ENCODE data around the gene EOMES. TPM values are rescaled to one million over a fixed set of nuclear protein-coding genes. Genes with fewer than 3 reads are reported as not detected.

The EOMES gene
- polyA plus RNA-seq, 12 donors: 0.20 to 1.2 (median 0.33) TPM; not detected in 2

GRCh38 chr3:27720899-27721716, 1.0 kb downstream of the EOMES start:
- no peak for DNase-seq

- DNase-seq: no peak
Measured at GRCh38 chr3:27719314-27720003, 2.7 kb downstream of the EOMES start.

GRCh38 chr3:27718459-27718858, 3.7 kb downstream of the EOMES start:
- DNase-seq: no peak

- DNase-seq: no peak
Measured at GRCh38 chr3:27717200-27717852, 4.8 kb downstream of the EOMES start.

- DNase-seq: no peak
Measured at GRCh38 chr3:27716309-27716708, 5.8 kb downstream of the EOMES start.

- no peak for DNase-seq
Measured at GRCh38 chr3:27715863-27716262, 6.3 kb downstream of the EOMES start.

- no peak for DNase-seq
Measured at GRCh38 chr3:27715454-27715806, 6.7 kb downstream of the EOMES start.

GRCh38 chr3:27714692-27715453, 7.2 kb downstream of the EOMES start:
- DNase-seq: no peak

GRCh38 chr3:27714146-27714526, 8.0 kb downstream of the EOMES start:
- no peak for DNase-seq

- DNase-seq: no peak
Measured at GRCh38 chr3:27713435-27714145, 8.5 kb downstream of the EOMES start.

GRCh38 chr3:27713078-27713423, 9.1 kb downstream of the EOMES start:
- no peak for DNase-seq

- DNase-seq: peak; percentile 76
Measured at GRCh38 chr3:27712136-27713077, 9.7 kb downstream of the EOMES start.

- DNase-seq: no peak
Measured at GRCh38 chr3:27708250-27708649, 13.9 kb downstream of the EOMES start.

- DNase-seq: no peak
Measured at GRCh38 chr3:27699067-27699466, 23.1 kb downstream of the EOMES start.

- DNase-seq: no peak
Measured at GRCh38 chr3:27696906-27697305, 25.2 kb downstream of the EOMES start.

GRCh38 chr3:27695636-27696035, 26.5 kb downstream of the EOMES start:
- no peak for DNase-seq

GRCh38 chr3:27688053-27688452, 34.1 kb downstream of the EOMES start:
- DNase-seq: no peak

- DNase-seq: no peak
Measured at GRCh38 chr3:27686642-27687041, 35.5 kb downstream of the EOMES start.

GRCh38 chr3:27685474-27685873, 36.6 kb downstream of the EOMES start:
- DNase-seq: no peak

- no peak for DNase-seq
Measured at GRCh38 chr3:27684302-27684701, 37.8 kb downstream of the EOMES start.

Data from muscle of arm (tissue), 12 donors.